Measurements from ENCODE around the gene TMSB10.
"Not testable (repeated sequence)": the region's sequence is repeated elsewhere in the genome, so short reads cannot be mapped to it uniquely, and the experiment has no call there.

Gene TMSB10

GRCh38 chr2:84861539-84861938 lies 43.9 kb upstream of the TMSB10 start:
- no peak overlapping the region for H3K4me3 ChIP-seq (ENCODE audit: low read depth, low read length)
- TF ChIP-seq CTCF (IDR thresholded peaks at IDR 0.05; ENCODE audit: insufficient read depth, low read depth, low read length, missing control alignments) = no peak
- DNase-seq (ENCODE audit: low read depth) = no peak

- TF ChIP-seq CTCF (IDR thresholded peaks at IDR 0.05; ENCODE audit: insufficient read depth, low read depth, low read length, missing control alignments) = no peak
- no peak for DNase-seq (ENCODE audit: low read depth)
- H3K4me3 ChIP-seq (ENCODE audit: low read depth, low read length) = no peak overlapping the region
Observed at GRCh38 chr2:84862006-84862405, 43.5 kb upstream of the TMSB10 start.

GRCh38 chr2:84865181-84865783 lies 40.2 kb upstream of the TMSB10 start:
- no peak overlapping the region for H3K4me3 ChIP-seq (ENCODE audit: low read depth, low read length)
- DNase-seq (ENCODE audit: low read depth) = peak; percentile 53
- TF ChIP-seq CTCF (IDR thresholded peaks at IDR 0.05; ENCODE audit: insufficient read depth, low read depth, low read length, missing control alignments) = peak; percentile 38

GRCh38 chr2:84866122-84866521 lies 39.3 kb upstream of the TMSB10 start:
- H3K4me3 ChIP-seq (ENCODE audit: low read depth, low read length) = no peak overlapping the region
- no peak for TF ChIP-seq CTCF (IDR thresholded peaks at IDR 0.05; ENCODE audit: insufficient read depth, low read depth, low read length, missing control alignments)
- no peak for DNase-seq (ENCODE audit: low read depth)

- not testable (repeated sequence) for DNase-seq (ENCODE audit: low read depth); H3K4me3 ChIP-seq (ENCODE audit: low read depth, low read length)
Observed at GRCh38 chr2:84868327-84868726, 37.1 kb upstream of the TMSB10 start.

- peak; percentile 61 for DNase-seq (ENCODE audit: low read depth)
- H3K4me3 ChIP-seq (ENCODE audit: low read depth, low read length) = no peak overlapping the region
- peak; percentile 35 for TF ChIP-seq CTCF (IDR thresholded peaks at IDR 0.05; ENCODE audit: insufficient read depth, low read depth, low read length, missing control alignments)
Observed at GRCh38 chr2:84870306-84870705, 35.1 kb upstream of the TMSB10 start.

- DNase-seq (ENCODE audit: low read depth); H3K4me3 ChIP-seq (ENCODE audit: low read depth, low read length): not testable (repeated sequence)
Observed at GRCh38 chr2:84872691-84873090, 32.8 kb upstream of the TMSB10 start.

GRCh38 chr2:84873350-84873749 lies 32.1 kb upstream of the TMSB10 start:
- DNase-seq (ENCODE audit: low read depth) = no peak
- TF ChIP-seq CTCF (IDR thresholded peaks at IDR 0.05; ENCODE audit: insufficient read depth, low read depth, low read length, missing control alignments) = no peak
- H3K4me3 ChIP-seq (ENCODE audit: low read depth, low read length) = no peak overlapping the region
